Measurements from ENCODE around the gene NIPA2.

- TF ChIP-seq, protein P1, sequence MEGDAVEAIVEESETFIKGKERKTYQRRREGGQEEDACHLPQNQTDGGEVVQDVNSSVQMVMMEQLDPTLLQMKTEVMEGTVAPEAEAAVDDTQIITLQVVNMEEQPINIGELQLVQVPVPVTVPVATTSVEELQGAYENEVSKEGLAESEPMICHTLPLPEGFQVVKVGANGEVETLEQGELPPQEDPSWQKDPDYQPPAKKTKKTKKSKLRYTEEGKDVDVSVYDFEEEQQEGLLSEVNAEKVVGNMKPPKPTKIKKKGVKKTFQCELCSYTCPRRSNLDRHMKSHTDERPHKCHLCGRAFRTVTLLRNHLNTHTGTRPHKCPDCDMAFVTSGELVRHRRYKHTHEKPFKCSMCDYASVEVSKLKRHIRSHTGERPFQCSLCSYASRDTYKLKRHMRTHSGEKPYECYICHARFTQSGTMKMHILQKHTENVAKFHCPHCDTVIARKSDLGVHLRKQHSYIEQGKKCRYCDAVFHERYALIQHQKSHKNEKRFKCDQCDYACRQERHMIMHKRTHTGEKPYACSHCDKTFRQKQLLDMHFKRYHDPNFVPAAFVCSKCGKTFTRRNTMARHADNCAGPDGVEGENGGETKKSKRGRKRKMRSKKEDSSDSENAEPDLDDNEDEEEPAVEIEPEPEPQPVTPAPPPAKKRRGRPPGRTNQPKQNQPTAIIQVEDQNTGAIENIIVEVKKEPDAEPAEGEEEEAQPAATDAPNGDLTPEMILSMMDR (IDR thresholded peaks at IDR 0.05): no peak
- TF ChIP-seq POLR2A (IDR thresholded peaks at IDR 0.05): no peak
Measured at GRCh38 chr15:22871481-22872086, 33.1 kb downstream of the NIPA2 start.

Data from lower leg skin (tissue), 3 donors.